Stimulated activated CD8-positive, alpha-beta memory T cell treated with anti-CD3 and anti-CD28 coated beads, Interleukin-2, amount 100 ng/mL, for 48 hours (primary cell): ENCODE data around the gene GGA1.

ENCODE experiments used
- DNase-seq, 2 donors: peaks; one replicate each; pipeline ENCODE4 v3.0.0-alpha.2; 2020; ENCODE audit warnings: low read depth in 2 of 2

The GGA1 gene

DNA sequence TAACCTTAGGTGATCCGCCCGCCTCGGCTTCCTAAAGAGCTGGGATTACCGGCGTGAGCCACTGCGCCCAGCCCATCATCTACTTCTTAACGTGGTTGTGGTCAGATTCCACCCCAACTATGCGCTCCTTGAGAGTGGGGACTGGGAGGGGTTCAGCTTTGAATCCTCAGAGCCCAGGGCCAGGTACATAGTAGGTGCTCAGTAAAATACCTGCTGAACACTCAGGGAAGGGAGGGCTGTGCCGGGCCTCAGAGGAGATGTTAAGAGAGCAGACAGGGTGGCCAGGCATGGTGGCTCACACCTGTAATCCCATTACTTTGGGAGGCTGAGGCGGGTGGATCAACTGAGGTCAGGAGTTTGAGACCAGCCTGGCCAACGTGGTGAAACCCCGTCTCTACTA lies 65.6 kb downstream of the GGA1 start:
- no peak for DNase-seq

DNA sequence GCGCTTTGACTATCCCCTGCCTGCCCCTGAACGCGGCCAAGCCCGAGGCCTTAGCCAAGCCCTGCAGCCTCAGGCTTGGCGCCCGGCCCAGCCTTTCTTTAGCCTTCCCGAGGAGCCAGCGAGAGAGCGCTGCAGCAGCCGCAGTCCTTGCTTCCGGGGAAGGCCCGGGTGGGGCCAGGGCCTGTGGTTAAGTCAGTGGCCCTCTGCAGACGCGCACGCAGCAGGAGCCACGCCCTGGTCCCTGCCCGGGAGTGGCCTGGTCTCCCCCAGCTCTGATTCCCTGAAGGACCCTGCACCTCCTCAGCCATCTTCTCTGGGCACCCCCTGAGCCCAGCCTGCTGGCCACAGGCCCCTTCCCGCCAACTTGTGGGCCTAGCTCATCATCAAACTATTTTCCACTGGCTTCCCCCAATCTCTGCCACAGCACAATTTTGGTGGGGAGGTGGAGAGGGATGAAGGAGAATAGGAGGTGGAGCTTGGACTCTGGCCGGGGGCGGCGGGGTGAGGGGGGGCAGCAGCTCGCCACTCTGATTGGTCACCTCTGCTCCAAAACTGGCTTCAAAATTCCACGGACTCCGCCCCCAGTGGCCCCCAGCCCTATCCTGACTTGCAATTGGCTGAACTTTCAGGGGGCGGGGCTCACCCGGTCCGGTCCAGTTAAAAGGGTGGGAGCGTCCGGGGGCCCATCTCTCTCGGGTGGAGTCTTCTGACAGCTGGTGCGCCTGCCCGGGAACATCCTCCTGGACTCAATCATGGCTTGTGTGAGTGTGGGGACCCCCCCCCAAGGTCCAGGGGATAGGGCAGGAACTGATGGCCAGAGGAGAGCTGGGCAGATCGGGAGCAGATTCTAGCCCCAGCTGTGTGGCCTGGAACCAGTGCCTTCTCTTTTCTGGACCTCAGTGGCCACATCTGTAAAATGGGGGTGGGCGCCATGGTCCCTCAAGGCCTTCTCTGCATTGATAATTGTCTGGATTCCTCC lies 66.6 kb downstream of the GGA1 start, which contains the start of gene LGALS1:
Gene LGALS1 (plus strand): TSS at position 686 of the 979 bp plus-strand sequence. CDS start 67 bp downstream, at position 753.
- DNase-seq = peak; percentile 71 to 74

DNA sequence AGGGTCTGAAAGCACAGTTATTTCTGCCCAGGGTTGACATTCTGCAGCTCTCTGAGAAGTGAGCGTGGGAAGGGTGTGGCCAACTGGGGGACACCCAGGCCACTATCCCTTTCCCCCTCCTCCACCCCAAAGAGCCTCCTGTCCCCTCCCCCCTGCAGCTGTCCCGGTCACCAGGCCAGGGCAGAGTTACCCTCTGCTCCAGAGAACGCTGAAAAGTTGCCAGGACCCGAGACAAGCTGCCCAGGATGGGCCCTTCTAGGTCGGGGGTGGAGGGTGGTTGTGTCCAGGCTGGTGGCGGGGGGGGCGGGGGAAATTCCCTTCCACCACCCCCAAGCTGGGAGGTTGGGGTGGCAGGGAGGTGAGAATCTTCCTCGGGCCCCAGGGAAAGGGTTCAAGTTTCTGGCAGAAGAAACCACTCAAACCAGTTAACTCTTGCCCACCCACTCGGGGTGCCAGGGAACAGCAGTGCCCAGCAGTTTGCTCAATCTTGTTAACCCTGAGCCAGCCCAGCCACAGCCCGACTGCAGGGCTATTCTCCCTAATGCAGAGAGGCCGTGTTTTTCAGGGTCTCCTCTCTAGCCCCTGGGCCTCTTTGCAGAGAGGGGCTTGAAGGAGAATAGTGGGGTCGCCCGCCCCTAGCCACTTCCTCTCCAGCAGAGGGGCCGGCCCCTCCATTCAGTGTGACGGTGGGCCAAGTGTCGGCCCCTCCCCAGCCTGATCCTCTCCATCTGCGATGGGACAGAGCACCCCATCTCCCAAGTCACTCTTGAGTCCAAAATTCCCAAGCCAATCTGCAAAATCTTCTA lies 67.5 kb downstream of the GGA1 start:
- DNase-seq = no peak

DNA sequence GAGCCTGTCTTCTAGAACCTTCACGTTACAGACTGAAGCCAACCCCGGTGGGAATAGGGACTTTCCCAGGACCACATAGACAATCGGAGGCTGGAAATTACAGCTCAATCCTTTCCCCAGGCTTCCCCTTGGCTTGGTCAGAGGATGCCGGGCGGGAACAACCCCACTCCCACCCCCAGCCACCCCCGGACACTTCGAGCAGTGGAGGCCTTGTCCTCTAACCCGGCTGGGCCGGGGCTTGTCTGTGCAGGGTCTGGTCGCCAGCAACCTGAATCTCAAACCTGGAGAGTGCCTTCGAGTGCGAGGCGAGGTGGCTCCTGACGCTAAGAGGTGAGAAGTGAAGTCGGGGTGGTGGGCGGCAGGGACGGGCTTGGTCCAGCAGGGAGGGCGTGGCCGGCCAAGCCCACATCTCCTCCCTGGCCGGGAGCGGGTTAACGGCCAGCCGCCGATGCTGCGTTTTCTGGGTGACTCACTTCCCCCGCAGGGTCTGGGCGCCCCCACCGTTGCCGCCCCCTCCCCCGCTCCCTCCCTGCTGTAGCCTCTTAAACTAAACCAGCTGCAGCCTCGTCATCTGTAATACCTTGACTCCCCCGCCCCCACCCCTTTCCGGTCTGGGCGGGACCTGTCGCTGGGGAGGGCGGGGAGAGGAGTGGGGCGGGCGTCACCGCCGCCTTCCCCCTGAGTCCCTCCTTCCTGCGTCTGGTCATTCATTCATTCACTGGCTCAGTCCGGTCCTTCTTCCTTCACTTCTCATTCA lies 68.3 kb downstream of the GGA1 start:
- DNase-seq = peak; percentile 89 to 93

DNA sequence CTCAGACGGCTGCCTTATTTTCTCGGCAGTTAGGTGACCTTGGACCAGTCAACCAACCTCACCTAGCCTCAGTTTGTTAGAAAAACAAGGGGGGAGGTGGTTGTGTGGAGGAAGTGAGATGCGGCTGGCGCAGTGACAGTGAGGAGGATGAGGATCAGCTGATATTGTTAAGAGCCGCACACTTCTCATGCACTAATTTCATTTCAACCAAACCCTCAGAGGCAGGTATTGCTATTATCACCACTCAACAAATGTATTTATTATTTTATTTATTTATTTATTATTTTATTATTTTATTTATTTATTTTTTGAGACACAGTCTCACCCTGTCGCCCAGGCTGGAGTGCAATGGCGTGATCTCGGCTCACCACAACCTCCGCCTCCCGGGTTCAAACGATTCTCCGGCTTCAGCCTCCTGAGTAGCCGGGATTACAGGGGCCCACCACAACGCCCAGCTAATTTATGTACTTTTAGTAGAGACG lies 68.9 kb downstream of the GGA1 start:
- DNase-seq = no peak

DNA sequence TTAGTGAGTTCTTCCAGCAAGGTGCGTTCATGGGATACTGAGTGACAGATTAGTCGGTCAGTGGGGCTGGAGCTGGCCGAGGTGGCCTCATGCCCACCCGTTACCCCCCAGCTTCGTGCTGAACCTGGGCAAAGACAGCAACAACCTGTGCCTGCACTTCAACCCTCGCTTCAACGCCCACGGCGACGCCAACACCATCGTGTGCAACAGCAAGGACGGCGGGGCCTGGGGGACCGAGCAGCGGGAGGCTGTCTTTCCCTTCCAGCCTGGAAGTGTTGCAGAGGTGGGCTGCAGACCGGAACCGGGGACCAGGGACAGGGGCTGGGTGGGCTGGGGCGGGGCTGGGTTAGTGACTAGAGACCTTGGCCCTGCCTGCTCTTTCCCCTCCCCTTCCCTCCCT lies 69.7 kb downstream of the GGA1 start:
- DNase-seq = no peak

DNA sequence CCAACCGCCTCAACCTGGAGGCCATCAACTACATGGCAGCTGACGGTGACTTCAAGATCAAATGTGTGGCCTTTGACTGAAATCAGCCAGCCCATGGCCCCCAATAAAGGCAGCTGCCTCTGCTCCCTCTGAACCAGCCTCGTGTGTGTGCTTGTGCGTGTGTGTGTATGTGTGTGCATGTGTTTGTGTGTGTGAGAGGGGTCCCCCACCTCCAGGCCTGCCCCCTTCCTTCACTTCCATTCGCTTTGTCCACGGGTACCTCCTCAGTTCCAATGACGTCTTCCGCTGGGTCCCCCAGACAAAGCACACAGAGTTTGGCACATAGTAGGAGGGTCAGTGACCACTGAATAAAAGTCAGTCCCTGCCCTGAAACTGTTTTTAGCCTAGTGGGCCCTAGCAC lies 71.0 kb downstream of the GGA1 start:
- DNase-seq = no peak

DNA sequence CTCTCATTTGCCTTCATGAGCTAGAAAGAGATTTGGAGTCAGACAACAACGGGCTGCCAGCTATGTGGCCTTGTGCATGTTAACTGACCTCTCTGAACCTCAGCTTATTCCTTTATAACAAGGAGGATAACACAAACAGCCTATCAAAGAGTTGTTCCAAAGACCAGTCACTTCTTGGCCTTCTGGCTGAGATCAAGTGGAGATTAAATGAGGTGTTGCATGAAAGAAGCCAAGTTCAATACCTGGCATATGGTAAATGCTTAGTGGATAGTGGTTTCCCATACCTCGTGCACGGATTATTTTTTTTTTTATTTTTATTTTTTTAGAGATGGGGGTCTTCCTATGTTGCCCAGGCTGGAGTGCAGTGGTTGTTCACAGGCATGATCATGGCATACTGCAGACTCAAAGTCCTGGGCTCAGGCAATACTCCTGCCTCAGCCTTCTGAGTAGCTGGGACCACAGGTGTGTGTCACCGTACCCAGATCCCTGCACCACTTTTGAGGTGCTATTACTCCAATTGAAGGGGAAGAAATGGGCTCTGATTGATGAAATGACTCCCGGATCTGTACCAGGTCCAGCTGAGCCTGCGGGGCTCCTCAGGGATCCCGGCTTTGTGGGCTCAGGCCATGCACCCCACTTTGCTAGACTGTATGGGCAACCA lies 71.7 kb downstream of the GGA1 start:
- no peak for DNase-seq

DNA sequence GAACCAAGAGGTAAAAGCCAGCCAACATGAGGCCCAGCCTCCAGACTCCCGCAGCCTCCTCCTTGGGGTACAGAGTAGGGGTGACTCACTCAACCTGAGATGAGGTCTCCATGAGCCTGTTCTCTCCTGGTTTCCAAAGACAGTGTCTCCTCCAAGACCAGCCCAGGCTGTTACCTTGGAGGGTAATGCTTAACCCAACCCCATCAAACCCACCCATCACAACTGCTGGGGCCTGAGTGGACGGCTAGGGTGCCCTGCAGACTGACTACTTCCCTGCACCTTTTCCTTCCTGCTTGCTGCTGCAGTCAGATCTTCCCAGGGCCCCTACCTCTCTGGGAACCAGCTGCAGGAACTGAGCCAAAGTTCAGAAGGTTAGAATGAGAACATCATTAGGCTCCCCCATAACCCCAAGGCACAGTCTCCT lies 72.4 kb downstream of the GGA1 start:
- DNase-seq = no peak

DNA sequence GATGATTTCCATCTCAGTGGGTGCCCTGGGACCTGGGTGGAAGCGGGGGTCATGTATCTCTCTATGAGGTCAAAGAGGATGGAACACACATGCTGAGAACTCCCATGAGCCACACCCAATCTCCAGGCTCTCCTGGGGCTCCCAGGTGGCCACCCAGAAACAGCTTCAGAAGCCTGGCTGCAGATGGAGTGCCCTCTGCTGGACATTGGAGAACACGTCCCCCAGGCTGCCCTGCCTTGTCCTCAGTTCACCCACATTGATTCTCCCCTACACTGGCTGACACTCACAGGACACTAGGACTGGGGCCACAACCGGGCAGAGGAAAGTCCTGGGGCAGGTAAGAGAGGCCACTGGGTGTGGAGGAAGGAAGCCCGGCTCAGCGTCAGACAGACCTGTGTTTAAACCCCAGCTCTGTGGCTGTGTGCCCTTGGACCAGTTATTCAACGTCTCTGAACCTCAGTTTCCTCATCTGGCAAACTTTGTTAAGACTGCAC lies 73.0 kb downstream of the GGA1 start:
- DNase-seq = peak; percentile 42 to 69
